Esophagus squamous epithelium (tissue), 4 donors: ENCODE measurements around the gene IFNGR2.

ENCODE experiments used
- POLR2A ChIP-seq, 4 donors: fragments of 450-650 bp; IDR thresholded peaks; one replicate each; pipeline ENCODE4 v1.6.1; 2017; ENCODE audit warnings: antibody characterized with exemption in 4 of 4, mild to moderate bottlenecking in 4 of 4, moderate library complexity in 3 of 4
- TF ChIP-seq, protein P1 (sequence below), 6 experiments: fragments of 450-650 bp in 4 of 6; fragments of 200-600 bp in 2 of 6; sonication (generic) in 2 of 6; IDR thresholded peaks; one replicate each; pipeline ENCODE4 v1.5.1; 2016 to 2019; ENCODE audit warnings: antibody characterized with exemption in 6 of 6, mild to moderate bottlenecking in 4 of 6, moderate library complexity in 4 of 6

DNA sequence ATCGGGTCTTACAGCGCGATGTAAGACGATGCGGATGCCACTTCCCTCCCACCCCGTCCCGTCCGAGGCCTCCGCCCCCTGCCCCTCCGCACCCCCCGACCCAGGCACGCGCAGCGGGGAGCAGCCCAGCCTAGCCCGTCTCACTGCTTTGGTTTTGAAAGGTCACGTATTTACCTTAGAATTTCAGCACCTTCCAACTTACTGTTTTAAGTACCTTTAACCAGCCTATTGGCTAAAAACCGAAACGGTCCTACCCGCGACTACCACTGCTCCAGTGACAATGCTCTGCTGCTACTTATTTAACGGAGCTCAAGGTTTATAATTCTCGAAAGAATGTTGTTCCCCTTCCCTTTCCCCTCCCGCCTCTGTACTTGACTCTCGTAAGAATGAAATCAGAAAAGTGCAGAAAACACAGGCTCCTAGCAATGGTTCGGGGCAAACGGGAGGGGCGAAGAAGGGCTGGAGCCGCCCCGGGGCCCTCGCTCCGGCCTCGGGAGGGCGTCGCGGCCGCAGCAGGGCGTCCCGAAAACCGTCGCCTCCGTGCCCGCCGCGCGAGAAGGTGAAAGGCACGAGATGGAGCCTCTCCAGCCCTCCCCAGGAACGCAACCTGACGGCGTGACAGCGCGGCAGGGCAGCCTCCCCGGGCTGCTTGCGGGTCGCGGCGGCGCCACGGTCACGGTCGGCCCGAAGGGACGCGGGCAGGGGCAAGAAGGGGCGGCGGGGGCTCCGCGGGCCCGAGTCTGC is 75.9 kb downstream of the IFNGR2 start:
- TF ChIP-seq, protein P1, sequence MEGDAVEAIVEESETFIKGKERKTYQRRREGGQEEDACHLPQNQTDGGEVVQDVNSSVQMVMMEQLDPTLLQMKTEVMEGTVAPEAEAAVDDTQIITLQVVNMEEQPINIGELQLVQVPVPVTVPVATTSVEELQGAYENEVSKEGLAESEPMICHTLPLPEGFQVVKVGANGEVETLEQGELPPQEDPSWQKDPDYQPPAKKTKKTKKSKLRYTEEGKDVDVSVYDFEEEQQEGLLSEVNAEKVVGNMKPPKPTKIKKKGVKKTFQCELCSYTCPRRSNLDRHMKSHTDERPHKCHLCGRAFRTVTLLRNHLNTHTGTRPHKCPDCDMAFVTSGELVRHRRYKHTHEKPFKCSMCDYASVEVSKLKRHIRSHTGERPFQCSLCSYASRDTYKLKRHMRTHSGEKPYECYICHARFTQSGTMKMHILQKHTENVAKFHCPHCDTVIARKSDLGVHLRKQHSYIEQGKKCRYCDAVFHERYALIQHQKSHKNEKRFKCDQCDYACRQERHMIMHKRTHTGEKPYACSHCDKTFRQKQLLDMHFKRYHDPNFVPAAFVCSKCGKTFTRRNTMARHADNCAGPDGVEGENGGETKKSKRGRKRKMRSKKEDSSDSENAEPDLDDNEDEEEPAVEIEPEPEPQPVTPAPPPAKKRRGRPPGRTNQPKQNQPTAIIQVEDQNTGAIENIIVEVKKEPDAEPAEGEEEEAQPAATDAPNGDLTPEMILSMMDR (IDR thresholded peaks at IDR 0.05) = peak in 1 of 6 experiments; percentile 3
- no peak for TF ChIP-seq POLR2A (IDR thresholded peaks at IDR 0.05)
